Muscle of back (tissue), 11 donors: ENCODE data around the gene LMCD1. TPM values are rescaled to one million over a fixed set of nuclear protein-coding genes. Genes with fewer than 3 reads are reported as not detected.
A peak's percentile ranks its signal among the peaks of the same experiment; 100 is the strongest.

Experiments
- DNase-seq, 3 donors: peaks; one replicate each; pipeline versions ENCODE4 v3.0.0 to v3.0.0-alpha.2; 2013
- polyA plus RNA-seq, 10 donors: library from polyadenylated mRNA; unstranded; fragments of 120-200 nt; gene quantifications; one replicate each; pipeline ENCODE4 v1.2.1, GENCODE V29; 2013; ENCODE audit not compliant: insufficient read length in 10 of 10

Gene LMCD1
- polyA plus RNA-seq, 10 donors: 106 to 341 (median 192) TPM

GRCh38 chr3:8532251-8532871 is 30.7 kb downstream of the LMCD1 start:
- DNase-seq: peak; percentile 63 to 86 (median 71)

DNA sequence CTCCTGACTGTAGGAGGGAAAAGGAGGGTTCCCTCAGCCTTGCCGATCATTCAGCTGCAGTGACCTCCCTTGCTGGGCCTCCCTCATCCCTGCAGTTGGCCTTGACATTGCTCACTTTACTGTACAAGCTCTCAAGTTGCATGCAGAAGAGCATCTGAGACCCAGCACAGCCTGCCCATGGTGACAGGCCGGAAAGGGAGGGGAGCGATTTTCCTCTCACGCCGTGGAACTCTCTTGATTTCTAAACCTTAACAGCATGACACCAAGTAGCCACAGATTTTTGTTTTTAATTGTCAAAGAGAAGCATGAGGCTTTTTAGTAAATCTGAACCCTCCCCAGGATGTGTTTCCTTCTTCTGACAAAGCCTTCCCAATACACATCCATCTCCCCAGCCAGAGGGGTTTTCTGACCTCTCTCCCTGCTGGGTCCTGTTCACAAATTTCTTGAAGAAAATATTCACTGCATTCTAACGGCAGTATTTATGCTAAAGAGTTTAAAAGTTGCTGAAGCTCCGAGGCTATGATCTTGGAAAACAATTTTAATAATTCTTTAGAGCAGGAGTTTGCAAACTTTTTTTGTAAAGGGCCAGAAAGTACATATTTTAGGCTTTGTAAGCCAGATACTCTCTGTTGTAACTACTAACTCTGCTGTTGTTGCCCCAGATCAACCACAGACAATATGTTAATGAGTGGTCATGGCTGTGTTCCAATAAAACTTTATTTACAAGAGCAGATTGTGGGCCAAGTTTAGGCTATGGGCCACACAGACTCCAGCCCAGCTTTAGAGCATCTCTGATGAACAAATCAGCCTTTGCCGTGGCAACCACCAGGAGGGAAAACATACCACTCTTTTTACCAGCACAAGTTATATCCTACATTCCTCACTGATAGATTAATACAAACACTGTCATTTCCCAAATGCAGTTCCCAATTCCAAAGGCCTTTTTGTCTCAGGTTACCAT is 34.8 kb downstream of the LMCD1 start:
- DNase-seq: peak in 2 of 3 donors; percentile 54 to 58

DNA sequence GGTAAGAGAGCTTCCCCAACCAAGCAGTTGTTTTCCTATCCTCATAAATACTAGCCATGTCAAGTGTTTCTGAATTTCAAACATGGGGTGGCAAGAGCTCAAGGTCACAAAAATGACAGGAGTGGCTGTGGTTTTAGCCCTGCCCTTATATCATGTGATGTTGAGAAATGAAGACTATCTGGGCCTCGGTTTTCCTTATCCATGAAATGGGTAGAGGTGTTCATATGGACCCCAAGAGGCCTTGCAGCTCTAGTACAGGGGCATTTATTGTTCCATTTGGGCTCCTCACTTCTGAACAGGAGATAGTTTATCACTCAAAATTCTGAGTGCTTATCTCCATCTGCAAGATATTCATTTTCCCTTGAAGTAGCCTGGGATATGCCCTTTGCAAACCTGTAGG is 35.8 kb downstream of the LMCD1 start:
- DNase-seq: no peak

DNA sequence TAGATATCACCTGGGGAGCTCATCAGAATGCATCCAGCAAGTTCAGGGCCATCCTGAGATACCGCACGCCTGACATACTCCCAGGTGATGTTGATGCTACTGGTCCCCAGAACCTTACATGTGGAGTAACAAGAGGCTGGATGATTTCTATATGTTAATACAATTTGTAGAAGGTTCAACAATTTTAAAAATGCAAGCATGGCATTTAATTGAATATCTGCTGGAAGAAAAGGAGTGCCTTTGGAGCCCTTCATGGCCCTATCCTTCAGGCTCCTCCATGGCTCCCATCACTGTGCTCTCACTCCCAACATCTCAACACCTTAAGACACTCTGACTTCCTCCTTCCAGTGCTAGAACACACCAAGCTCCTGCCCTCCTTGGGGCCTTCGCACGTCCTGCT is 36.6 kb downstream of the LMCD1 start:
- no peak for DNase-seq

- DNase-seq: no peak
These were observed 37.3 kb downstream of the LMCD1 start for GRCh38 chr3:8538913-8539312.

DNA sequence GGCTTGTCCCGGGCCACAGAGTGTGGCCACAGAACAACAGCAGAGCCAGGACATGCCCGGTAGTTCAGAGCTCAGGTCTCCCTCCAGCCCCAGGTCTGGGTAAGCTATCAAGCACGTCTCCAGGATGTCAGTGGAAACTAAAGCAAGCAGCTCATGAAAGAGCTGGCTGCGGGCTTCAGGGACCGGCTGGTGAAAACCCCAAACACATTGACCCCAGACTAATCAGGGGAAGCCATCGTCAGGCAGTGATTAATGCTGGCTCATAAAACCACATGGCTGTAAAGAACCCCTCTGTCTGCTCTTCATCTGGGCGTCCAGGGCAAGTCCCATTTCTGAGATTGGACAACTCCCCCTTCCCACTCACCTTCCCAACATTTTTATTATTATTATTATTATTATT is 37.8 kb downstream of the LMCD1 start:
- no peak for DNase-seq

DNA sequence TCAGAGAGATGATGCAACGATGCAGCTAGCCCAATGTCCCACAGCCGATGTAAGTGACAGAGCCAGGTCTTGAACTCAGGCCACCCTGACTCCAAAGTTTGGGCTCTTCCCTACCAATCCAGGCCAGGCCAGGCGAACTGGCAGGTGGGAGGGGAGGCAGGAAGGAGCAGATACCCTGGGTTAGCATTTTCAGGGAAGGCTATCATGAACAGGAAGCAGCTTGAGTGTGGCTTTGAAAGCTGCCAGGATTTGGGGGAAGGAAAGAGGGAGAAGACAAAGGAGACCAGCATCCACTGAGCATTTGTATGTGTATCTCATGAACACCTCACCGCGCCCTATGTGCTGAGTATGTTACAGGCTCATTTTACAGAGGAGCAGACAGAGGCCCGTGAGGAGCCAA is 38.8 kb downstream of the LMCD1 start:
- DNase-seq: no peak

DNA sequence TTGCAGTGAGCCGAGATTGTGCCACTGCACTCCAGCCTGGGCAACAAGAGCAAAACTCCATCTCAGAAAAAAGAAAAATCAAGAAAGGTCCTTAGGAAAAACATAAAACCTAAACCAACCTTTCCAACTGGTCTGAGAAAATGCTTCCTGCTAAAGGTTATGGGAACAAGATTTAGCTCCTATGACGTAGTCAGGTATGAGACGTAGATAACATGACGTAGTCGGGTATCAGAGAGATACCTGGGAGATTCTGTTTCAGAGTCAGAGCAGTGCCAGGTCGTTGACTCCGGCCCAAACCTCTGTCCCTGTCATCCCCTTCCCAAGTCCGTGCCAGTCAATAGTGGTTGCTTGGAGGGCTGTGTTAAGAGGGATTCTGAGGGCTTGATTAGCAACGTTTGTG is 39.9 kb downstream of the LMCD1 start:
- no peak for DNase-seq

- DNase-seq: peak in 1 of 3 donors; percentile 59
These were observed 40.8 kb downstream of the LMCD1 start for GRCh38 chr3:8542190-8543135.

GRCh38 chr3:8546609-8547008 is 45.0 kb downstream of the LMCD1 start:
- DNase-seq: no peak

GRCh38 chr3:8548502-8549275 is 47.1 kb downstream of the LMCD1 start:
- DNase-seq: no peak

GRCh38 chr3:8549354-8549753 is 47.7 kb downstream of the LMCD1 start:
- no peak for DNase-seq

DNA sequence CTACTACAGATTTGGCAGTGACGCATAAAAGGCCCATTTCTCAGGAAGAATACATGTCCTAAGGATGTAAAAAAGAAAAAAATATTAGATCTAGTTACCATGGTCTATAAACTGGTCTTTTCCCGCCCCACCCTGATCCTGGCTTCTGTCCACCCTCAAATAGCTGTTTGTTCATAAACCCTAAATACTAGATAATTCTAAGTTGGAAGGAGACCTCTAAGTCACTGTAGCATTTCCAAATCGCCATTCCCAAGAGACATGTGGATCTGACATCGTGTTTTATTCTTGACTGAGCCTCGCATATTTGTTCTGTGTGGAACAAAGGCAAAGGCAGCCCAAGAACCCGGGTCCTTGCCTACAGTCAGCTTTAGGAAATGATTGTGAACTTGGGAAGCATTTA is 49.0 kb downstream of the LMCD1 start:
- peak in 1 of 3 donors; percentile 82 for DNase-seq

GRCh38 chr3:8552223-8552762 is 50.7 kb downstream of the LMCD1 start:
- peak in 1 of 3 donors; percentile 15 for DNase-seq

GRCh38 chr3:8553405-8553804 is 51.8 kb downstream of the LMCD1 start:
- DNase-seq: no peak

DNA sequence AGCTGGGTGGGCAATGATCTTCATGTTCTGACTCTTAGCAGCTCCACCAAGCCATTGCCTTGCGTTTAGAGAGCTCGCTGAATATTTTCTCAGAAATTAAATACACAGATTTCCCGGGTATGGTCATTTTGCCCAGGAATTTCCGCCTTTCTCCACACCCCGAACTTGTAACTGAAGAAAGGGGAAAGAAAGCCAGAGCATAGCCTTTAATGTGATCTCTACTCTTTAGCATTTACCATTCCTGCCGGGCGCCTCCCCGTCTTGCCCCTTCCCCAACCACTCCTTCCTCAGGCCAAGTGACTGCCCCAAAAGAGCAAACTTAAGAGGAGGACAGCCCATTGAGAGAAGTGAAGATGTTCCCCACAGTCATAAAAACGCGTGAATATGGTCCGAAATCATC is 53.1 kb downstream of the LMCD1 start:
- DNase-seq: peak in 1 of 3 donors; percentile 30

GRCh38 chr3:8555113-8555661 is 53.6 kb downstream of the LMCD1 start:
- peak; percentile 69 to 91 (median 74) for DNase-seq

GRCh38 chr3:8555725-8556472 is 54.3 kb downstream of the LMCD1 start:
- DNase-seq: peak in 2 of 3 donors; percentile 38 to 63

GRCh38 chr3:8556473-8556869 is 54.8 kb downstream of the LMCD1 start:
- DNase-seq: peak in 1 of 3 donors; percentile 43

DNA sequence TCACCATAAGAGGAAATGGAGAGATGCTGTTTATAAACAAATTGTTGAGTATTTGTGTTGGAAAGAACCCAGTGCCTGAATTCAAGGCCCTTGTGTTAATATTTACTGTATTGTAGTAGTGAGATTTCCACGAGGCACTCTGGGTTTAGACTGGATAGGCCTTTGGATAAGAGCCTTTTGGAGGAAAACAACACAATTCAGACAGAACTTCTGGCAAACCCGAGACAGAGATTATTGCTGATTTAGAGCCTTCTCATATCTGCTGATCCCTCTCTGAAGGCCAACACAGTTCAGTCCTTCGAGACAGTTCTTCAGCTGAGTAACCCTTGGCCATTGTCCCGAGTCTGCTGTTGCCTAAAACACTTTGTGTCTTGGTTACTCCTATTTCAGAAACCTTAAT is 55.7 kb downstream of the LMCD1 start:
- DNase-seq: peak in 2 of 3 donors; percentile 69 to 90
